Stimulated activated CD8-positive, alpha-beta memory T cell treated with anti-CD3 and anti-CD28 coated beads, Interleukin-2, amount 100 ng/mL, for 1 hour (primary cell): ENCODE data around the gene C5orf58.
A peak's percentile ranks its signal among the peaks of the same experiment; 100 is the strongest.
"Not testable (repeated sequence)": the region's sequence is repeated elsewhere in the genome, so short reads cannot be mapped to it uniquely, and the experiment has no call there.

ENCODE experiments used
- DNase-seq, 2 donors: peaks; one replicate each; pipeline ENCODE4 v3.0.0-alpha.2; 2020; ENCODE audit warnings: low read depth in 2 of 2

Gene C5orf58

GRCh38 chr5:170223906-170224305 lies 8.9 kb upstream of the C5orf58 start:
- DNase-seq, result no peak

GRCh38 chr5:170225326-170226128 lies 7.3 kb upstream of the C5orf58 start:
- DNase-seq, result peak; percentile 54 to 67

GRCh38 chr5:170226129-170226615 lies 6.6 kb upstream of the C5orf58 start:
- no peak for DNase-seq

GRCh38 chr5:170226661-170227060 lies 6.1 kb upstream of the C5orf58 start:
- DNase-seq, result no peak

GRCh38 chr5:170228762-170229435 lies 3.9 kb upstream of the C5orf58 start:
- no peak for DNase-seq

GRCh38 chr5:170233358-170233892 lies 640 bp downstream of the C5orf58 start:
- no peak for DNase-seq

- no peak for DNase-seq
Measured at GRCh38 chr5:170235876-170236864, 3.4 kb downstream of the C5orf58 start.

- no peak for DNase-seq
Measured at GRCh38 chr5:170238456-170239196, 5.8 kb downstream of the C5orf58 start.

GRCh38 chr5:170245436-170245835 lies 12.7 kb downstream of the C5orf58 start:
- not testable (repeated sequence) for DNase-seq

- no peak for DNase-seq
Measured at GRCh38 chr5:170246126-170246870, 13.5 kb downstream of the C5orf58 start.

- no peak for DNase-seq
Measured at GRCh38 chr5:170247363-170247762, 14.6 kb downstream of the C5orf58 start.

- DNase-seq, result no peak
Measured at GRCh38 chr5:170248172-170248930, 15.6 kb downstream of the C5orf58 start.

- DNase-seq, result not testable (repeated sequence)
Measured at GRCh38 chr5:170248931-170249227, 16.1 kb downstream of the C5orf58 start.

GRCh38 chr5:170249355-170249754 lies 16.6 kb downstream of the C5orf58 start:
- DNase-seq, result no peak

- no peak for DNase-seq
Measured at GRCh38 chr5:170250810-170251317, 18.1 kb downstream of the C5orf58 start.

- no peak for DNase-seq
Measured at GRCh38 chr5:170251462-170251861, 18.7 kb downstream of the C5orf58 start.

- no peak for DNase-seq
Measured at GRCh38 chr5:170252109-170252508, 19.3 kb downstream of the C5orf58 start.

GRCh38 chr5:170252720-170253350 lies 20.1 kb downstream of the C5orf58 start:
- no peak for DNase-seq

- DNase-seq, result peak in 1 of 2 donors; percentile 47
Measured at GRCh38 chr5:170254056-170254455, 21.3 kb downstream of the C5orf58 start.
